ENCODE measurements around the gene CDK19. TPM values are rescaled to one million over a fixed set of nuclear protein-coding genes. Genes with fewer than 3 reads are reported as not detected.

Gene CDK19
- total and polyA plus RNA-seq, 2 of the 13 experiments (the other 11 are each of a cell fraction or from before 2014, with no cell fraction given), result 13.4 to 27.0 TPM

GRCh38 chr6:110815411-110816409 is at the start of gene CDK19 (continued):
- TF ChIP-seq ZNF609 (CRISPR knock-in tag; IDR thresholded peaks at IDR 0.05; ENCODE audit: borderline replicate concordance) (peak; percentile 57; the same call in 1 of the 2 replicates), PBX3 (CRISPR knock-in tag; IDR thresholded peaks at IDR 0.05; ENCODE audit: borderline replicate concordance) (no peak), THAP11 (CRISPR knock-in tag; IDR thresholded peaks at IDR 0.05) (peak; percentile 97), POLR2G (IDR thresholded peaks at IDR 0.05; ENCODE audit: low read depth, low read length) (peak; percentile 94), MTF2 (CRISPR knock-in tag; IDR thresholded peaks at IDR 0.05; ENCODE audit: borderline replicate concordance) (no peak; the same call in 1 of the 2 replicates), ARID4A (CRISPR knock-in tag; IDR thresholded peaks at IDR 0.05; ENCODE audit: borderline replicate concordance) (peak; percentile 87; the same call in 1 of the 2 replicates), ZNF407 (CRISPR knock-in tag; IDR thresholded peaks at IDR 0.05; ENCODE audit: not compliant biosample characterization) (no peak)

Measured in HepG2 (cell line).